DOHH2 (cell line): Measurements from ENCODE around the gene ATAD3B.
"Not testable (repeated sequence)": the region's sequence is repeated elsewhere in the genome, so short reads cannot be mapped to it uniquely, and the experiment has no call there.

Experiments
- H3F3A ChIP-seq: fragments of 200-600 bp; sonication (generic), shearing (Covaris generic); 2 replicates; pipeline ENCODE4 v1.6.0; 2016; ENCODE audit warnings: antibody characterized with exemption, mild to moderate bottlenecking; ENCODE audit not compliant: control insufficient read depth, insufficient read depth
- H3K27ac ChIP-seq: fragments of 200-600 bp; sonication (generic); 2 replicates; pipeline ENCODE4 v1.5.1; 2014; ENCODE audit warnings: low read depth, mild to moderate bottlenecking, low read length, moderate library complexity
- H3K27me3 ChIP-seq: fragments of 200-600 bp; sonication (generic); 2 replicates; pipeline ENCODE4 v1.6.1; 2014; ENCODE audit warnings: mild to moderate bottlenecking, low read length, mixed read lengths; ENCODE audit not compliant: control insufficient read depth
- H3K36me3 ChIP-seq: fragments of 200-600 bp; sonication (generic); 2 replicates; pipeline ENCODE4 v1.6.1; 2014; ENCODE audit warnings: mild to moderate bottlenecking, low read length, moderate library complexity, mixed read lengths; ENCODE audit not compliant: control insufficient read depth
- H3K4me1 ChIP-seq: fragments of 200-600 bp; sonication (generic); 2 replicates; pipeline ENCODE4 v1.6.1; 2014; ENCODE audit warnings: mild to moderate bottlenecking, low read length, mixed read lengths; ENCODE audit not compliant: control insufficient read depth
- H3K4me2 ChIP-seq: fragments of 200-600 bp; sonication (generic); 2 replicates; pipeline ENCODE4 v1.6.0; 2014; ENCODE audit warnings: mild to moderate bottlenecking, low read length, moderate library complexity
- H3K4me3 ChIP-seq: fragments of 200-600 bp; sonication (generic); 2 replicates; pipeline ENCODE4 v1.5.1; 2014; ENCODE audit warnings: mild to moderate bottlenecking, low read length, mixed read lengths
- H3K79me2 ChIP-seq: fragments of 200-600 bp; sonication (generic); 2 replicates; pipeline ENCODE4 v1.6.1; 2014; ENCODE audit warnings: mild to moderate bottlenecking, low read length, mixed read lengths; ENCODE audit not compliant: control insufficient read depth
- H3K9me2 ChIP-seq: fragments of 200-600 bp; sonication (generic); replicated peaks from 2 replicates; pipeline ENCODE4 v1.6.1; 2014; ENCODE audit warnings: mild to moderate bottlenecking, low read length, mixed read lengths; ENCODE audit not compliant: control insufficient read depth
- H3K9me3 ChIP-seq: fragments of 200-600 bp; sonication (generic); 2 replicates; pipeline ENCODE4 v1.6.1; 2014; ENCODE audit warnings: antibody characterized with exemption, low read length, mixed read lengths; ENCODE audit not compliant: control insufficient read depth, insufficient read depth
- H4K20me1 ChIP-seq: fragments of 200-600 bp; sonication (generic); 2 replicates; pipeline ENCODE4 v1.6.0; 2014; ENCODE audit warnings: low read depth, mild to moderate bottlenecking, antibody characterized with exemption, low read length, moderate library complexity; ENCODE audit not compliant: control insufficient read depth, insufficient read depth
- EZH2phosphoT487 ChIP-seq: fragments of 200-600 bp; sonication (generic); IDR thresholded peaks from 2 replicates; pipeline ENCODE4 v1.6.1; 2017; ENCODE audit warnings: borderline replicate concordance, mild to moderate bottlenecking, antibody characterized with exemption, low read length, moderate library complexity, mixed read lengths
- TF ChIP-seq, protein P1 (sequence below): fragments of 200-600 bp; sonication (generic); IDR thresholded peaks from one replicate; pipeline ENCODE4 v1.5.1; 2014; ENCODE audit warnings: antibody characterized with exemption, mild to moderate bottlenecking, low read depth, low read length; ENCODE audit not compliant: poor library complexity, severe bottlenecking

ATAD3B gene

DNA sequence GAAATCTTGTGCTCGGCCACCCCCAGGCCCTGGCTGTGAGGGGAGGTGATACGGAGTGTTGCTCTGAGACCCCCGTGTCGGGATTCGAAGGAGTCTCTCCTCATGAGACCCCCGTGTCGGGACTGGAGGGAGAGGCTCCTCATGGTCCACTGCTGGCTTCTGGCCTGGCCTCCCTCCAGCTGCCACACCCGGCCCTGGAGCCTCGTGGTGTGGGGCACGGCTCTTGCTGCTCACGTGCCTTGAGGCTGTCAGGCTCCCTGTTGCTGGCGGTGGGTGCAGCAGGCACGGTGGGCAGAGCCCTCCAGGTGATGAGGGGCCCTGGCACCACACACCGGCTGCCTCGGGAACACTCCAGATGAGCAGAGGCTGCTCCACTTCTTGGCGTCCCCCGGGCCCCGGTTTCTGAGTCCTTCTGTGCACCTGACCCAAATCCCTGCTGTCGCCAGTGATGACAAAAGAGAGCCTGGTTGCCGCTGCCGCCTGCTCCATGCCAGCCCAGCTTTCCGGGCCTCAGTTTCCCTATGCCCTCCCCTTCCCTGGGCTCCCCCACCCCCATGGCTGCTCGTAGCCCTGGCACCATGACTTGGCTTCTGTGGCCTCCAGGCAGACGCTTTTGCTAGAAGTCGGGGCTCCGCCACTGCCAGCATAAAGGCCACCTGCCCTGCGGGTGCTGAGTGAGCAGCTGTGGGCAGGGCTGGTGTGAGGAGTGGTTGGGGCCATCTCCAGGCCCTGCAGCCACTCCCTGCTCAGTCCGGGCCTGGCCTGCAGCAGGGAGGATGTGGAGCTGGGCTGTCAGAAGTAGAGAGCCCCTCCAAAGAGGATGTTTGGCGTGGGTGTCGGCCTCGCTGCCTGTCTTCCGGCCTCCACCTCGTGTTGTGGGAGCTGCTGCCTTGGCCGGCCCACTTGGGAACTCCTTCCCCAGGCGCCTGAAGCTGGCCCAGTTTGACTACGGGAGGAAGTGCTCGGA, 57.0 kb downstream of the ATAD3B start:
- Histone ChIP-seq H3K9me3 (peaks cover 8% of the 10 kb centered on the region; the same call in 1 of the 2 replicates), H3K4me2 (no peak overlapping the region), H3K79me2 (no peaks in the 10 kb centered on the region), H3K4me3 (no peak overlapping the region), H4K20me1 (no peaks in the 10 kb centered on the region), H3K27ac (no peak overlapping the region), H3K36me3 (peaks cover 53% of the 10 kb centered on the region), H3K27me3 (no peaks in the 10 kb centered on the region), H3K9me2 (no peaks in the 10 kb centered on the region), H3K4me1 (no peaks in the 10 kb centered on the region), H3F3A (0 out of 2 replicates have a peak, but pooled peaks cover 4% of the 10 kb centered on the region)
- TF ChIP-seq EZH2phosphoT487 = no peak

DNA sequence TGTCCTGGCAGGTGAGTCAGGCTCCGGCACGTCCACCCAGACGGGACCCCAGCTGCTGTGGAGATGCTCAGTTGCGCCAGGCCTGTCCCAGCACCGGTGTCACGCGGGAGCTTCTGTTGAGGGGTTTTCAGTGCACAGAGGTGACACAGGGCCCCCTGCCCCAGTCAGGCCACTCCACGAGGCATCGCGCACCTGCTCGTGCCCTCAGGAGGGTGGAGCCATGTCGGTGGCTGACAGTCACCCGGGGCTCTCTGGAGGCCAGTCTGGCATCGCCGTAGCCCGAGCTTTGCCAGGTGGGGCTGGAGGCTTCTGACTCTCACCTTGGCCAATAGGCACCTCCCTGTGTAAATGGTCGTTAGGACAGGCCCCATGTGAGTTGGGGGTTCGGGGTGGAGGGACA, 57.8 kb downstream of the ATAD3B start:
- no peak for TF ChIP-seq EZH2phosphoT487
- TF ChIP-seq, protein P1, sequence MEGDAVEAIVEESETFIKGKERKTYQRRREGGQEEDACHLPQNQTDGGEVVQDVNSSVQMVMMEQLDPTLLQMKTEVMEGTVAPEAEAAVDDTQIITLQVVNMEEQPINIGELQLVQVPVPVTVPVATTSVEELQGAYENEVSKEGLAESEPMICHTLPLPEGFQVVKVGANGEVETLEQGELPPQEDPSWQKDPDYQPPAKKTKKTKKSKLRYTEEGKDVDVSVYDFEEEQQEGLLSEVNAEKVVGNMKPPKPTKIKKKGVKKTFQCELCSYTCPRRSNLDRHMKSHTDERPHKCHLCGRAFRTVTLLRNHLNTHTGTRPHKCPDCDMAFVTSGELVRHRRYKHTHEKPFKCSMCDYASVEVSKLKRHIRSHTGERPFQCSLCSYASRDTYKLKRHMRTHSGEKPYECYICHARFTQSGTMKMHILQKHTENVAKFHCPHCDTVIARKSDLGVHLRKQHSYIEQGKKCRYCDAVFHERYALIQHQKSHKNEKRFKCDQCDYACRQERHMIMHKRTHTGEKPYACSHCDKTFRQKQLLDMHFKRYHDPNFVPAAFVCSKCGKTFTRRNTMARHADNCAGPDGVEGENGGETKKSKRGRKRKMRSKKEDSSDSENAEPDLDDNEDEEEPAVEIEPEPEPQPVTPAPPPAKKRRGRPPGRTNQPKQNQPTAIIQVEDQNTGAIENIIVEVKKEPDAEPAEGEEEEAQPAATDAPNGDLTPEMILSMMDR = no peak
- Histone ChIP-seq H3K4me1 (no peaks in the 10 kb centered on the region), H3F3A (0 out of 2 replicates have a peak, but pooled peaks cover 4% of the 10 kb centered on the region), H3K9me2 (no peaks in the 10 kb centered on the region), H4K20me1 (no peaks in the 10 kb centered on the region), H3K9me3 (peaks cover 8% of the 10 kb centered on the region; the same call in 1 of the 2 replicates), H3K36me3 (peaks cover 51% of the 10 kb centered on the region), H3K79me2 (no peaks in the 10 kb centered on the region), H3K4me2 (no peak overlapping the region), H3K27ac (no peak overlapping the region), H3K27me3 (no peaks in the 10 kb centered on the region), H3K4me3 (no peak overlapping the region)

DNA sequence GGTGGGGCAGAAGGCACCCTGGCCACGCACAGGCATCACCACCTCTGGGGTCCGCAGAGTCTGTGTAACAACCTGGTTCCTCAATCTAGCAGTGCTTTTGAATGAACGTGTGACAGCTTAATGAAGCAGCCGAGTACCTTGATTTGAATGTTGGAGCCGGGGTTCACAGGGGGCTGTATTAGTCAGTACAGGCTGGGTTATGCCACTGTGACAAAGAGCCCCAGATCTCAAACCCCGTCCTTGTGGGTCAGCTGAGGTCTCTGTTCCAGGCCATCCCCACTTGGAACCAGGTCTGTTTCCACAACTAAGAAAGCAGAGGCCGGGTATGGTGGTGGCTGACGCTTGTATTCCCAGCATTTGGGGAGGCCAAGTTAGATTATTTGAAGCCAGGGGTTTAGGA, 58.4 kb downstream of the ATAD3B start:
- Histone ChIP-seq H3K9me2 (no peaks in the 10 kb centered on the region), H3F3A (0 out of 2 replicates have a peak, but pooled peaks cover 4% of the 10 kb centered on the region), H3K9me3 (peaks cover 8% of the 10 kb centered on the region; the same call in 1 of the 2 replicates), H3K4me1 (no peaks in the 10 kb centered on the region), H3K36me3 (peaks cover 49% of the 10 kb centered on the region), H4K20me1 (no peaks in the 10 kb centered on the region), H3K27ac (no peak overlapping the region), H3K4me3 (no peak overlapping the region), H3K27me3 (no peaks in the 10 kb centered on the region), H3K4me2 (no peak overlapping the region), H3K79me2 (no peaks in the 10 kb centered on the region)
- TF ChIP-seq, protein P1 = no peak
- no peak for TF ChIP-seq EZH2phosphoT487

DNA sequence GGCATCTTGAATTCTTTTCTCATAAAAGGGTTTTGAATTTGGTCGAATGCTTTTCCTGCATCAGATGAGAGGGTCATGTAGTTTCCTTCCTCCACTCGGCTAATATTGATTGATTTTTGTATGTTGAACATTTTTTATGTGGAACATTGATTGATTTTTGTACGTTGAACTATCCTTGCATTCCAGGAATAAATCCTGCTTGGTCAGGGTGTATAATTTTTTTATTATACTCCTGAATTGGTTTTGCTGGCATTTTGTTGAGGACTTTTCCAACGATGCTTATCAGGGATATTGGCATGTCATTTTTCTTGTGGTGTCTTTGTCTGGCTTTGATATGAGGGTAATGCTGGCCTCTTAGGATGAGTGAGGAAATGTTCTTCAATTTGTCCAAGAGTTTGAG, 60.4 kb downstream of the ATAD3B start:
- Histone ChIP-seq H3K9me3 (peaks cover 8% of the 10 kb centered on the region; the same call in 1 of the 2 replicates), H4K20me1 (no peaks in the 10 kb centered on the region), H3K4me2 (no peak overlapping the region), H3K36me3 (peaks cover 43% of the 10 kb centered on the region), H3K27ac (no peak overlapping the region), H3K79me2 (no peaks in the 10 kb centered on the region), H3K9me2 (no peaks in the 10 kb centered on the region), H3K27me3 (no peaks in the 10 kb centered on the region), H3K4me1 (no peaks in the 10 kb centered on the region), H3F3A (0 out of 2 replicates have a peak, but pooled peaks cover 4% of the 10 kb centered on the region), H3K4me3 (no peak overlapping the region)
- TF ChIP-seq, protein P1 = no peak
- no peak for TF ChIP-seq EZH2phosphoT487

DNA sequence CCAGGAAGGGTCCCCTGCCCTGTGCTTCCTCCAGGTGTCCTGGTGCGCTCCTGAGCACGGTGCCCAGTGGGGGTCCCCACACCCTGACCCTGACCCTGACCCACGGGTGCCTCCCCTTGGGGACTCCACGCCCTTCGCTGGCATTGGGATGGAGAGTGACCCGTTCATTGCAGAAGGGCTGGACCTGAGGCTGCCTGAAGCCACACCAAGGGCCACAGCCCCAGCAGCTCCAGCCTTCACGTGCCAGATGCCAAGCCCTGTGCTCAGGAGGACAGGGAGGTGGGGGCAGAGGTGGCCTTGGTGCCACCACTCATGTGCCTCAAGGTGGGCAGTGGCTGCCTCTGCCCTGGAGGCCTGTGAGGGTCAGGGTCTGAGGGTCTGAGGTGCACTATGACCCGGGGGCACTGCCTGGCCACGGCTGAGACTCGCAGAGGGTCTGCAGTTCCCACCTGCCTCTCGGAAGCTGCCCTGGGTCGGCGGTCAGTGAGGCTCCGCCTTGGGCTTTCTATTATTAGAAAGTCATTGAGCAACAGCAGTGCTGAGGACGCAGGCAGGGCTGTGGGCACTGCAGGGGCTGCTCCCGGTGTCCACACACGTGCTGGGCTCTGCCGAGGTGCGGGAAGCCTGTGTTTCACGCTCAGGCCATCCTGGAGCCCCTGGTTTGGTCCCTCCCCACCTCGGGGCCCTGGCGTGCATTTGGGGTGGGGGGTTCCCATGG, 61.8 kb downstream of the ATAD3B start:
- H3K4me2 ChIP-seq, H3F3A ChIP-seq, H4K20me1 ChIP-seq, H3K4me3 ChIP-seq, H3K79me2 ChIP-seq, H3K27ac ChIP-seq, H3K27me3 ChIP-seq, H3K4me1 ChIP-seq, H3K9me3 ChIP-seq, H3K9me2 ChIP-seq: not testable (repeated sequence)
- H3K36me3 ChIP-seq = peaks cover 31% of the 10 kb centered on the region
